GM12878 (cell line): Measurements from ENCODE around the gene UTP20.

ENCODE experiments used
- CHD4 ChIP-seq: fragments of 200-600 bp; sonication (generic); IDR thresholded peaks from 2 replicates; pipeline ENCODE4 v1.6.1; 2016; ENCODE audit warnings: mild to moderate bottlenecking
- FOS ChIP-seq: IDR thresholded peaks from 3 replicates; pipeline ENCODE4 v1.6.1; 2011; ENCODE audit warnings: borderline replicate concordance; ENCODE audit not compliant: insufficient read length; ENCODE audit errors: extremely low read depth
- GATAD2B ChIP-seq: fragments of 450-650 bp; conservative IDR thresholded peaks from 2 replicates; pipeline ENCODE4 v1.6.1; 2017; ENCODE audit warnings: low read depth, mild to moderate bottlenecking, moderate library complexity
- TCF7 ChIP-seq: IDR thresholded peaks from 2 replicates; pipeline ENCODE4 v1.6.1; 2014; ENCODE audit warnings: antibody characterized with exemption, borderline replicate concordance
- ZNF207 ChIP-seq: fragments of 450-650 bp; IDR thresholded peaks from 2 replicates; pipeline ENCODE4 v1.6.1; 2014; ENCODE audit warnings: antibody characterized with exemption, mild to moderate bottlenecking, borderline replicate concordance
- TF ChIP-seq, protein P1 (sequence below), 3 experiments: IDR thresholded peaks in 2 of 3; conservative IDR thresholded peaks in 1 of 3; 2 replicates each; pipeline ENCODE4 v1.5.1; 2011; ENCODE audit warnings: low read depth in 3 of 3, low read length in 3 of 3, mild to moderate bottlenecking in 3 of 3, control low read depth in 2 of 3, moderate library complexity in 2 of 3, inconsistent platforms in 1 of 3, mixed read lengths in 1 of 3; ENCODE audit not compliant: control insufficient read depth in 2 of 3, insufficient read depth in 1 of 3; ENCODE audit errors: extremely low read depth in 1 of 3
- TF ChIP-seq, protein P2 (sequence below): IDR thresholded peaks from 2 replicates; pipeline ENCODE4 v1.6.1; 2012; ENCODE audit warnings: mild to moderate bottlenecking, low read depth, low read length

DNA sequence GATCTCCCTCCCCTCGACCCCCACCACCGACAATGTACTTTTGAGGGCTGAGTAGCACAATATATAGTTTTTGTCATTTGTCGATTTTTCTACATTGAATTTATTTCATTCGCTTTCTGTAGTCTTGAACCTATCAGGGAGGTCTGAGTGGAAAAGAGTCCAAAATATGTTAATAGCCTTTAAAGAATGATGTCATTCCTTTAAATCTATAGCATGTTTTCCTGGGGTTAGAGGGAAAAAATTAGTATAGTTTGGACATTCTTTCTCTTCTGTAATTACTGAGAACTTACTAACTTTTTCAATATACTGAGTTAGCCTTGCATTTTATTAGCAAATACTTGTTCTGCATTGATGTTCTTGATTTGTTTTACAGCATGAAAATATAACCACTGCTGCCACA lies 71.8 kb downstream of the UTP20 start:
- no peak for TF ChIP-seq ZNF207
- TF ChIP-seq, protein P1, sequence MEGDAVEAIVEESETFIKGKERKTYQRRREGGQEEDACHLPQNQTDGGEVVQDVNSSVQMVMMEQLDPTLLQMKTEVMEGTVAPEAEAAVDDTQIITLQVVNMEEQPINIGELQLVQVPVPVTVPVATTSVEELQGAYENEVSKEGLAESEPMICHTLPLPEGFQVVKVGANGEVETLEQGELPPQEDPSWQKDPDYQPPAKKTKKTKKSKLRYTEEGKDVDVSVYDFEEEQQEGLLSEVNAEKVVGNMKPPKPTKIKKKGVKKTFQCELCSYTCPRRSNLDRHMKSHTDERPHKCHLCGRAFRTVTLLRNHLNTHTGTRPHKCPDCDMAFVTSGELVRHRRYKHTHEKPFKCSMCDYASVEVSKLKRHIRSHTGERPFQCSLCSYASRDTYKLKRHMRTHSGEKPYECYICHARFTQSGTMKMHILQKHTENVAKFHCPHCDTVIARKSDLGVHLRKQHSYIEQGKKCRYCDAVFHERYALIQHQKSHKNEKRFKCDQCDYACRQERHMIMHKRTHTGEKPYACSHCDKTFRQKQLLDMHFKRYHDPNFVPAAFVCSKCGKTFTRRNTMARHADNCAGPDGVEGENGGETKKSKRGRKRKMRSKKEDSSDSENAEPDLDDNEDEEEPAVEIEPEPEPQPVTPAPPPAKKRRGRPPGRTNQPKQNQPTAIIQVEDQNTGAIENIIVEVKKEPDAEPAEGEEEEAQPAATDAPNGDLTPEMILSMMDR (IDR thresholded peaks at IDR 0.05 in 2 of 3, conservative IDR thresholded peaks at IDR 0.05 in 1 of 3; ENCODE audit: control insufficient read depth in 2 of 3, extremely low read depth in 1 of 3, insufficient read depth in 1 of 3, low read depth in 3 of 3, low read length in 3 of 3), result no peak
- no peak for TF ChIP-seq GATAD2B
- TF ChIP-seq TCF7, result no peak
- TF ChIP-seq, protein P2, sequence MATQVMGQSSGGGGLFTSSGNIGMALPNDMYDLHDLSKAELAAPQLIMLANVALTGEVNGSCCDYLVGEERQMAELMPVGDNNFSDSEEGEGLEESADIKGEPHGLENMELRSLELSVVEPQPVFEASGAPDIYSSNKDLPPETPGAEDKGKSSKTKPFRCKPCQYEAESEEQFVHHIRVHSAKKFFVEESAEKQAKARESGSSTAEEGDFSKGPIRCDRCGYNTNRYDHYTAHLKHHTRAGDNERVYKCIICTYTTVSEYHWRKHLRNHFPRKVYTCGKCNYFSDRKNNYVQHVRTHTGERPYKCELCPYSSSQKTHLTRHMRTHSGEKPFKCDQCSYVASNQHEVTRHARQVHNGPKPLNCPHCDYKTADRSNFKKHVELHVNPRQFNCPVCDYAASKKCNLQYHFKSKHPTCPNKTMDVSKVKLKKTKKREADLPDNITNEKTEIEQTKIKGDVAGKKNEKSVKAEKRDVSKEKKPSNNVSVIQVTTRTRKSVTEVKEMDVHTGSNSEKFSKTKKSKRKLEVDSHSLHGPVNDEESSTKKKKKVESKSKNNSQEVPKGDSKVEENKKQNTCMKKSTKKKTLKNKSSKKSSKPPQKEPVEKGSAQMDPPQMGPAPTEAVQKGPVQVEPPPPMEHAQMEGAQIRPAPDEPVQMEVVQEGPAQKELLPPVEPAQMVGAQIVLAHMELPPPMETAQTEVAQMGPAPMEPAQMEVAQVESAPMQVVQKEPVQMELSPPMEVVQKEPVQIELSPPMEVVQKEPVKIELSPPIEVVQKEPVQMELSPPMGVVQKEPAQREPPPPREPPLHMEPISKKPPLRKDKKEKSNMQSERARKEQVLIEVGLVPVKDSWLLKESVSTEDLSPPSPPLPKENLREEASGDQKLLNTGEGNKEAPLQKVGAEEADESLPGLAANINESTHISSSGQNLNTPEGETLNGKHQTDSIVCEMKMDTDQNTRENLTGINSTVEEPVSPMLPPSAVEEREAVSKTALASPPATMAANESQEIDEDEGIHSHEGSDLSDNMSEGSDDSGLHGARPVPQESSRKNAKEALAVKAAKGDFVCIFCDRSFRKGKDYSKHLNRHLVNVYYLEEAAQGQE, result no peak
- TF ChIP-seq FOS, result no peak
- TF ChIP-seq CHD4, result no peak
